Pons (tissue), 1 donor: ENCODE results near the gene TRIML2.

Experiments
- DNase-seq: peaks from one replicate; pipeline ENCODE4 v3.0.0-alpha.2; 2016; ENCODE audit warnings: low spot score

Gene TRIML2, protein sequence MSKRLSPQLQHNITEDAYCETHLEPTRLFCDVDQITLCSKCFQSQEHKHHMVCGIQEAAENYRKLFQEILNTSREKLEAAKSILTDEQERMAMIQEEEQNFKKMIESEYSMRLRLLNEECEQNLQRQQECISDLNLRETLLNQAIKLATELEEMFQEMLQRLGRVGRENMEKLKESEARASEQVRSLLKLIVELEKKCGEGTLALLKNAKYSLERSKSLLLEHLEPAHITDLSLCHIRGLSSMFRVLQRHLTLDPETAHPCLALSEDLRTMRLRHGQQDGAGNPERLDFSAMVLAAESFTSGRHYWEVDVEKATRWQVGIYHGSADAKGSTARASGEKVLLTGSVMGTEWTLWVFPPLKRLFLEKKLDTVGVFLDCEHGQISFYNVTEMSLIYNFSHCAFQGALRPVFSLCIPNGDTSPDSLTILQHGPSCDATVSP

DNA sequence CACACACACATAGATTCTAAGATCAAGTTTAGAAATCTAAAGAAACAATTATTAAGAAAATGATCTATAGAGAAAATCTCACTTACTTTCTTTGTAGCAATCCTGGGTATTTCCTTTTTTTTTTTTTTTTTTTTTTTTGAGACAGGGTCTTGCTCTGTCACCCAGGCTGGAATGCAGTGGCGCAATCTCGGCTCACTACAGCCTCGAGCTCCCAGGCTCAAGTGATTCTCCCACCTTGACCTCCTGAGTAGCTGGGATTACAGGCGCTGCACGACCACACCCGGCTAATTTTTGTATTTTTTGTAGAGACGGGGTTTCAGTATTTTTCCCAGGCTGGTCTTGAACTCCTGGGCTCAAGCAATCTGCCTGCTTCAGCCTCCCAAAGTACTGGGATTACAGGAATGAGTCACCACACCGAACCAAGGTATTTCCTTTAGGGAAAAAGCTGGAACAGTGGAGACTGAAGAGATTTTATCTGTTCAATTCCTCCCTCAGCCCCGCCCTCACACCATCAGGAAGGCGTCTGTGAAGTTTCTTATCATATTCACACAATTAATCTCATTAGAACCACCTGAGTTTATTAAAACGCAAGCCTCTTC lies at the start of gene TRIML2:
Gene TRIML2, minus strand, starts transcription at position 447 of the 599 bp plus-strand sequence. CDS start 4,235 bp downstream, outside the sequence.
- DNase-seq: no peak

DNA sequence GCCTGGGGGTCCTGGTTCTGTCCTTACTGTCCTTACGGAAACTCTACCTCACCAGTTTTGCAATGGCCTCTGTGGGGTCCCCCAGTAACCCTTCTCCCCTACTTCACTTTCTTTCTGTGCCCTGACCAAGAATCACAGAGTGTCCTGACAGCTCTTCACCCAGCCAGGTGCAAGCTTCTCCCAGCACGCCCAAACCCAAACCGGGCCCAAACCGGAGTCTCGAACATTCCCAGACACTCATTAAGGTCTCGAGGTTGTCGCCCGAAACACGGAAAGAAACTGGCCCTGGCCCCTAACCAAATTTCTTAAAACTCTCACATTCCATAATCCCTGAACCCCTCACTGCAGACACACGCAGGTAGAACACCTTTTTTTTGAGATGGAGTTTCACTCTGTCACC lies 48.9 kb upstream of the TRIML2 start:
- no peak for DNase-seq

DNA sequence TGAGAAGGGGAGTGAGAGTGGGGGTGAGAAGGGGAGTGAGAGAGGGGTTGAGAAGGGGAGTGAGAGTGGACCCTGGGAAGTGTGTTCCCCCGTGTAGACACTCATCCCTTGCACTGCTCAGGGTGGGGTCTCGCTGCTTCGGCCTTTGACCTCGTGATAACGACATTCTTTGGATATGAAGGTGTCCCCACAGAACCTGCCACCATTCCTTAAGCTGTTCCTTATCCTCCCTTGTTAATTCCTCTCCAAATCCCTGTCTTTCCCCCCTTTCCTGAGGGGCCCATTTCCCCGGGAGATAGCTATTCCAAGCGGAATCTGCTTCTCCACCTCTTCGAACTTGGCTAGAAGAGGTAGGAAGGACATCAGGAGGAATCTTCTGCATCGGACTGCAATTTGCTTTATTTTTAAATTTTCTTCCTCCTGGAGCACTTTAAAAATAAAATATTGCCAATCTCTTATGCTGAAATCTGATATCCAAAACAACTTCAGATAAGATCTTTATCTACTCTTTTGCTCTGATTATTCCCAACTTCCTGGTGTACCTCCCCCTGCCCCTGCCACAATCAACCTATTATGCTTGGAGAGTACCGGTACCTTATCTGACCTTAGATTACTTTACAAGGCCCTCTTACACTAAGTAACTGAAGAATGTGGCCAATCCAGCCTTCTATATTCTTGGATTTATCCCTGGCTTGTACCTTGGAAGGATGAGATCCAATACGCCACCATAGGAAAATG lies 45.4 kb upstream of the TRIML2 start:
- no peak for DNase-seq

DNA sequence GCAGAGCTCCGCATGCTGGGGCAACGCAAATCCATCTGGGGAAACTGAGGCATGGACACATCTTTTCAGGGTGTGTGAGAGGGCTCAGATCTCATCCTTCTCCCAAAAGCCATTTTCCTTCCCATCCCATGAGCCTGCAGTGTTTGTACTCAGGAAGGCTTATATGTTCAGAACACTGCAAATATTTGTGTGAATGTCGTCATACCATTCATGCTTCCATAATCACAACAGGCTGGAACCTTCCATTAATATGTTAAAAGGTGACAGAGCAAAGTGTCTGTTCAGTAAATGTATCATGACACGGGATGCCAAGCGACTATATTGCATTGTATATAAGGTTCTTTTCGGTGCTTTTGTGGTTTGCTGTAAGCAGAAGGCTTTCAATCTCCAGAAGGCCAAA lies 38.4 kb upstream of the TRIML2 start:
- DNase-seq: no peak

DNA sequence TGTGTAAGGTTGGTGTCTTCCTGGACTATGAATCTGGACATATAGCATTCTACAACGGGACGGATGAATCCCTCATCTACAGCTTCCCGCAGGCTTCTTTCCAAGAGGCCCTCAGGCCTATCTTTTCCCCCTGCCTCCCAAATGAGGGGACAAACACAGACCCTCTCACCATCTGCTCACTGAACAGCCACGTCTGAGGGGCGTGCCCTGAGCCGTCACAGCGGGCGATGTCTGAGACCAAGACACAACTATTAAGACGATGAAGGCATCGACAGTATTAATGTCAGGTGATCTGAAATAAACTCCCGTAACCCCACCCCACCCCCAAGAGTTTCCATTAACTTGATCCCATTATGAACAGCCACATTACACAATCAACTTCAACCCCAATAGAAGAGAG lies 37.8 kb upstream of the TRIML2 start:
- DNase-seq: no peak

DNA sequence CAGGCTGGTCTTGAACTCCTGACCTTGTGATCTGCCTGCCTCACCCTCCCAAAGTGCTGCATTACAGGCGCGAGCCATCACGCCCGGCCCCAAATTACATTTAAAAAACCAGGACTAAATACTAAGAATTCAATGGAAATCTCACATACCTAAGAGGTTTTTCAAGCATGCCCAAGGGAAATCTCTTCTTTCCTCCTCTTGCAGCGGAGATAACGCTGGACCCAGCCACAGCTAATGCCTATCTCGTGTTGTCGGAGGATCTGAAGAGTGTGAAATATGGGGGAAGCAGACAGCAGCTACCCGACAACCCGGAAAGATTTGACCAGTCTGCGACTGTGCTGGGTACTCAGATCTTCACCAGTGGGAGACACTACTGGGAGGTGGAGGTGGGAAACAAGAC lies 37.2 kb upstream of the TRIML2 start:
- no peak for DNase-seq

DNA sequence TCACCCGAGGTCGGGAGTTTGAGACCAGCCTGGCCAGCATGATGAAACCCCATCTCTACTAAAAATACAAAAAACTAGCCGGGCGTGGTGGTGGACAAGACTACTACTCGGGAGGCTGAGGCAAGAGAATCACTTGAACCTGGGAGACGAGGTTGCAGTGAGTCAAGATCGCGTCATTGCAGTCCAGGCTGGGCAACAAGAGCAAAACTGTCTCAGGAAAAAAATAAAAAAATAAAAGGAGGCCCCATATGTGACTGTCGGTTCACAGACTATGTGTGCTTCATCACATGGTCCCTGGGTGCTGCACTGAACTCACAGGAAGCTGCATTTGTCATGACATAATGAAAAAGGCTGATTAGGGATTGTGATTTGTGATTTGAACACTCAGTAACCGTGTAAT lies 36.2 kb upstream of the TRIML2 start:
- no peak for DNase-seq

DNA sequence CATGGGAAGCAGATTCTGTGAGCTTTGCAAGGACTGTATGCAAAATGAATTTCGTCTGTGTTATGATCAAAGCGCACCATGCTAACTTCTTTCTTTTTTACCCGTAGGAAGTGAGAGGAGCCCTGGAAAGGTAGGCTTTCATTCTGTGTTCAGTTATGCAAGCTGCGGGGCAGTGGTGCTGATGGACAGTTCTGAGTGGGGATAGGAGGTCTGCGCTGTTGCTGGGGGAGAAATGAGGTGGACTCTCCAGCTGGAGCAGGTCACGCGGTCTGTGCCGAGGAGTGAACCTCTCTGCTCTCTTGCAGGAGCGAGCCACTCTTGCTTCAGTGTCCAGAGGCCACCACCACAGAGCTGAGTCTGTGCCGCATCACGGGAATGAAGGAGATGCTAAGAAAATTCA lies 34.3 kb upstream of the TRIML2 start:
- no peak for DNase-seq

DNA sequence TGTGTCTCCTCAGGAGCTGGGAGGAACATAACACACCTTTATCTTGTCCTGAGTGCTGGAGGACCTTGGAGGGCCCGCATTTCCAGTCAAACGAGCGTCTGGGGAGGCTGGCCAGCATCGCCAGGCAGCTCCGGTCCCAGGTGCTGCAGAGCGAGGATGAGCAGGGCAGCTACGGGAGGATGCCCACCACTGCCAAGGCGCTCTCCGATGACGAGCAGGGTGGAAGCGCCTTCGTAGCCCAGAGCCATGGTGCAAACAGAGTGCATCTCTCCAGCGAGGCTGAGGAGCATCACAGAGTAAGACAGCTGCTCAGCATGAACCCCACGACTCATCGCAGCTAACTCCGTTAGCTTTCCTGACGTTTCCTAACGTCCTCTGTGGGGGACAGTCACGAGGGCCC lies 30.3 kb upstream of the TRIML2 start:
- DNase-seq: no peak

DNA sequence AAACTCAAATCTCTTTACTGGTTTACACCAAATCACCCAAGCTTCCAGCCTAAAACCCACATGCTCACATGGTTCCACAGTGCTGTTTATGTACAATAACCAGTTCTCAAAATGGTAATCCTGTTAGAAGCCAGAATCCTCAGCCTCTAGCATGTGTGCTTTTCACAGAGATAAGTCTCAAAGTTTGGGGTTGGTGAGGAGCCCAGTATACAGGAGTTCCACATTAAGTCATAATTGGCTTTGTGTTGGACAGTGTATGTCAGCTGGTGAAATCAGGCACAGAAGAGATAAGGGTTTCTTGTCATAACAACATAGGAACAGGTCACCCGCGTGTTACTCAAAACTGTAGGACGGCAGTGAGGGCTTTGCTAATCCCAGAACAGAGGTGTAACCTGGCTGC lies 29.7 kb upstream of the TRIML2 start, which contains the start of gene TRIML1:
Gene TRIML1, plus strand, starts transcription at position 301 of the 400 bp plus-strand sequence. CDS start 118 bp downstream, outside the sequence.
- no peak for DNase-seq

DNA sequence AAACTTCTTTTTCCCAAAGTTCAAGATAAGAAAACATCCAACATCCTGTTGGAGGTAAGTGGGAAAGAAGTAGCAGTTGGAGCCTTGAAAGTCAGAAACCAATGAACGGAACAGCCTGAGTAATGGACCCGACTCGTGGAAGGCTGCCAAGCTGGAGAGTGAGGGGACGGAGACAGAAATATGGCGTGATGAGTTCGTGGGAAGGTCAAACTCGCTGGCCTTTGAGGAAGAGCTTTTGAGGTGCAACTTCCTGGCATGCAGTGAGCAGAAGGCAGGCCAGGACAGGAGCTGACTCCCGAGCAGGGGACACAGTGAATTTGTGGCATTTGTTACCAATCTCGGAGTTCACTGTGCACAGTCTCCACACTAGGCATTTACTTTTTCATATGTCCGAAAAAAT lies 28.8 kb upstream of the TRIML2 start:
- DNase-seq: no peak

DNA sequence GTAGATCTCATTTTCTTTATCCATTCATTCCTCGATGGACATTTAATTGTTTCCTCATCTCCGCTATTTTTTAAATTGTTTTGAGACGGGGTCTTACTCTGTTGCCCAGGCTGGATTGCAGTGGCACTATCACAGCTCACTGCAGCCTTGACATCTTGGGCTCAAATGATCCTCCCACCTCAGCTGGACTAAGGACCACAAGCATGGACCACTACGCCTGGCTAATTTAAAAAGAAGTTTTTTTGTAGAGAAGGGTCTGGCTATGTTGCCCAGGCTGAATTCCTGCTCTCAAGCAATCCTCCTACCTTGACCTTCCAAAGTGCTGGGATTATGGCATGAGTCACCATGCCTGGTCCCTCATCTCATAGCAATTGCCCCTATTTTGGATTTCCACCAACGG lies 22.8 kb upstream of the TRIML2 start:
- DNase-seq: no peak

DNA sequence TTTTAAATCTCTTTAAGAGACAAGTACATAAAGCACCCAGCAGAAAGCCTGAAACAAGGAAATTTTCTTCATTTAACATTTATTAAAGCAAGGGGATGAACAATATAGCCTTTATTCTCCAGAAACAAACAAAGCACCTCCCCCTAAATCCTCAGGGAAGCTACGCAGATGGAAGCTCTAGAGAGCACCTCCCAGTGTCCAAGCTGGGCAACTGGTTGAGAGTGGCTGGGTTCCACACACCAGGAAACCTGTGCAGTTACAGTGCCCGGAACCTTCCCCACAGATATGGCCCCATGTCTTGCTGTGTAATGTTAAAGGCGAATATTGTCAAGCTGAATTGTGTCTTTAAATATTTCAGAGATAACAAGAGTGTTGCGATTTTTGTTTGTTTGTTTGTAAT lies 21.0 kb upstream of the TRIML2 start:
- peak; percentile 38 for DNase-seq

DNA sequence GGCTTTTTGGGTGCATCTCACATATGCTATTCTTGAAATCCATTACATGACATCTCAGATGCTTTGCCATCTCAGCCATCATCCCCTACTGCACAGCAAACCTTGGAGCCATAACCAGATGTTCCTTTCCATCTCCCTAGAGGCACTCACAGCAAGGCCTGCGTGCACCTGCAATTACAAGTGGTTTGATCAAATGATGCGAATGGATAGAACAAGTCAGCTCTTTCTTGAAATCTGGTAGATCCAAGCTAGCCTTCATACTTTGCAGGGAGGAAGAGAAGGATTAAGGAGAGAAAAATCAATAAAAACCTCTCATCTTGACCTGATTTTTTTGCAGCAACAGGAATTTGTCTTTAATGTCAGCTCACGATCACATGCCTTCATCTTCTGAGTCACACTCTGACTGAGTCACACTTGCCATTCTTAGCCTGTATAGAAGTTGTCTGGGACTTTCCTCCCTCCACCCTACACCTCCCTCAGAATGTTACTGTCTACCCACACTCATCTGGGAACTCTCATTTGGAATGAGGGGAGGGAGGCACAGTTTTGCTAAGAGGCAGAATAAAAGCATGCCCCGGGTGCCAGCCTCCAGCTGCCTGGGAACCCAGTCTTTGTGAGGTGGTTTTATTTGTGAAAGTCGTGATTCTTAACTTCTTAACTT lies 17.9 kb upstream of the TRIML2 start:
- DNase-seq: no peak

DNA sequence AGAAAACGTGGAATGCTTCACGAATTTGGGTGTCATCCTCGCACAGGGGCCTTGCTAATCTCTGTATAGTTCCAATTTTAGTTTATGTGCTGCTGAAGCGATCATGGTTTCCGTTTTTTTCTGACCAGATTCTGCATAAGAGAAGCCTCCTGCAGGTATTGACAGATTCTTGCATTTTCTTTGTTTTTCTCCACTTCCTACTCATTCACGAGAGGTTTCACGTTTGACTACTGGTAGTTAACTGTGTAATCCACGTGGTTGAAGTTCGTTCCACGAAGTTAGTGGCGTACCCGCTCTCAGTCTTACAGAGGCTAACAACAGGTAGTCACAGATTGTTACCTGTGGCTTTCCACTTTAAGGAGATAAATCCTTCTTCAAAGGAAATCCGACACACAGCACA lies 12.1 kb upstream of the TRIML2 start:
- DNase-seq: no peak

DNA sequence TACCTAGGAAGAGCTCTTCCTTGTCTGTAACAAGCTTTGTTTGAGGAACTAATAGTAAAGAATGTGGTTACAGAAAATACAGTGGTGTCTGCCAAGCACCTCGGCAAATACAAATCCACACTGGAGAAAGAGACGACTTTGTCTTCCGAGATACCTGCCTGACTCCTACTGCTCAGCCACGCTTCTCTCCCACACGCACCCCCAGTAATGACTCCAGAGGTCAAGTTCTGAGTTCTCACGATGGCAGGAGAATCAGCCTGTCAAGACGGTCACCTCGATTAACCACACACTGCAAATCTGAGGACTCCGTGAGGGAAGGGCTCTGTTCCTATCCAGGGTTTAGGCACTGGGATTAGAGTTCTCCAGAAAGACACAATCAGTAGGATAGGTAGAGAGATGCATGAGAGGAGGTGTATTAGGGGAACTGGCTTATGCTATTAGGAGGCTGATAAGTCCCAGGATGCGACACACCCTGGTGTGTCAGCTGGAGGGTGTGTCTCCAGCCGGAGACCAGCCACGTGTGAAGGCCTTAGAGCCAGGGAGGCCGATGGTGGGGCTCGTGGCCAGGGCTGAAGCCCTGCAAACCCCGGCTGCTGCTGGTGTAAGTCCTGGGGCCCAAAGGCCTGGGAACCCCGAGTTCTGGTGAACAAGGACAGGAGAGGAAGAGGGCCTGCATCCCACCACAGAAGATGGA lies 8.4 kb upstream of the TRIML2 start:
- DNase-seq: no peak

DNA sequence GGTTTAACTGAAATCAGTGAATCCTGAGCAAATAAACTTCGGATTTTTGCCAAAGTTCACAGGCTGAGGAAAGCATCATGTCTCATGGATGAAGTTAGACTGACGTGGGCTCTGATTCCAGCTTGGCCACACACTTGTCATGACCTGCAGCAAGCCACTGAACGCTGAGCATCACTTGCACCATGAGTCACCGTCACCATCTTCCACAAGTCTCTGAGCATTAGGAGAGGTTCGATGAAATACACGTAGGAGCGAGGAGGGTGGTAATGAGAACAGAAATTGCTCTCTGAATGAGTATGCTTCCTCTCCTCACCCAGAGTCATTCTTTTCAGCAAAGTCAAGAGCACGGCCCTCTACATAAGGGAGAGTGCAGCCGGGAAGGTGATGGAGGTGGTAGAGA lies 3.8 kb upstream of the TRIML2 start:
- no peak for DNase-seq

DNA sequence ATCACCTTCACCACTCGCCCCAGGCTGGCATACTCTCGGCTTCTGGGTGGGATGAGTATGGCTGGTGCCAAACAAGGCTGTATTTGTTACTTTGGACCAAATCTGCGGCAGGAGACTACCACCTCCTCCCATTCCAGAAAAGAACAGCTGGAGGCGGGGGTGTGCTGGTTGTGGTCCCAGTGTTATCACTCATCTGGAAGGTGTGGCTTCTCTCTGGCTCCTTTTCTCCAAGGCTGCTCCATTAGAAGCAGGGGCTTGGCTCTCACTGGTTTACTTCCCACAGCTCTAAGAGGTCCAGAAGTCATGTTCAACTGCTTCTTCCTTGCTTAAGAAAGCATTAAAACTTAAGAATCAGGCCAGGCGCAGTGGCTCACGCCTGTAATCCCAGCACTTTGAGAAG lies 2.6 kb upstream of the TRIML2 start:
- no peak for DNase-seq

DNA sequence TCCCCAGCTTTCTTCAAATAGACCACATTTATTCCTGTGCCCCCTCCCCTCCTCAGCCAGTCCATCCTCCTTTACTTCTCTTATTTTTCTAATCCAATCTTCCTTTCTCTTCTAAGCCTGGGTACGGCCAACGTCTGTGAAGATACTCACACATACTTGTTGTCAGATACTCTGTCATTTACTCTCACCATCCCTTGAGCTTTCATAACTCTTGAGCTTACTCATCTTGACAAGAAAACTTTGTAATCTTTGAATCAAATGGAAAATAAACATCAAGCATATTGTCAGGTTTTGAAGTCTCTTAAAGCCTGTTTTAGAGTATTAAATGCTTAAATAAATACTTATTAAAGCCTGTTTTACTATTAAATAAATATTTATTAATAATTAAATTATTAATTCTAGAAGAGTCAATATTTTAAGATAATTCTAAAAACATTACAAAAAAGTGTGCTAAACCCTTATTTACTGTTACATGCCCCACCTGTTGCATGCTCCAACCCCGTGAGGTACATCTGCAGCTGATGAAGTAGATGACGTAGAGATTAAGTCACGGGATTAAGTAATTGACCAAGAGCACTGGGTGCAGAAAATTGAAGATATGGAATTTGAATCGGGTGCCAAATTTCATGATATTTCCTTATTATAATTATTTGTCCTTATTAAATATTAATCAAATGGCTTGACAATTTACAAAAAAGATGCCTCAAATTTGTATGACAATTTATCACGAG lies 1.5 kb upstream of the TRIML2 start:
- DNase-seq: no peak

DNA sequence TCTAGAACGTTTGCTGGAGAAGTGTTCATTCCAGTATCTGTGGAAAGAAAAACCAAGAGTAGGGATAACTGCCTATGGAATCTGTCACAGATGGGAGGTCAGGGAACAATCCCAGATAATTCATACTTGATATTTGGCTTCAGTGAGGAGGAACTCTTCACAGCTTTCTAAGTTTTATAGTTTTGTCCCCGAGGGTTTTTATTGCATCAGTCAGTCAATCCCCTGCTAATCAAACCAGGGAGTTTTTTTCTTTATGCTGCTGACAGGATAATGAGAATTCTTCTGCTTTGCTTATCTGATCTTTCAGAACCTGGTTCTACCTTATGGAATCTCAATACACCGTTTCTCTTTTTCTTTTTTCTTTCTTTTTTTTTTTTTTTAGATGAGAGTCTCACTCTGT lies 633 bp upstream of the TRIML2 start:
- no peak for DNase-seq
